Stomach (tissue), 4 donors: ENCODE measurements around the gene TMEM138.

Experiments used
- CTCF ChIP-seq, 7 experiments: fragments of 450-650 bp in 4 of 7; fragments of 200-600 bp in 3 of 7; sonication (generic) in 3 of 7; IDR thresholded peaks; one replicate each; pipeline ENCODE4 v1.5.1; 2016 to 2019; ENCODE audit warnings: antibody characterized with exemption in 7 of 7, control low read depth in 2 of 7, mild to moderate bottlenecking in 1 of 7
- EP300 ChIP-seq: sonication (generic); formaldehyde crosslinking; IDR thresholded peaks from one replicate; pipeline ENCODE4 v1.6.1; 2017; ENCODE audit warnings: antibody characterized with exemption
- POLR2A ChIP-seq, 4 donors: fragments of 450-650 bp; IDR thresholded peaks; one replicate each; pipeline ENCODE4 v1.6.1; 2016; ENCODE audit warnings: antibody characterized with exemption in 4 of 4, control low read depth in 2 of 4, mild to moderate bottlenecking in 1 of 4, moderate library complexity in 1 of 4
- POLR2AphosphoS5 ChIP-seq, 3 donors: sonication (generic); formaldehyde crosslinking; IDR thresholded peaks; one replicate each; pipeline ENCODE4 v1.6.1; 2016; ENCODE audit warnings: antibody characterized with exemption in 3 of 3

GRCh38 chr11:61392981-61393595 is 30.9 kb downstream of the TMEM138 start:
- TF ChIP-seq CTCF (IDR thresholded peaks at IDR 0.05) (no peak), POLR2A (IDR thresholded peaks at IDR 0.05) (no peak), POLR2AphosphoS5 (IDR thresholded peaks at IDR 0.05) (no peak), EP300 (no peak)
